ENCODE data around the gene RPRD2. TPM values are rescaled to one million over a fixed set of nuclear protein-coding genes. Genes with fewer than 3 reads are reported as not detected.

RPRD2 gene
- total and polyA plus RNA-seq, 2 experiments from 2014 or later = 16.8 to 20.4 TPM

GRCh38 chr1:150376110-150376509, 12.2 kb downstream of the RPRD2 start:
- DNase-seq (ENCODE audit: low spot score) (no peak), ATAC-seq (no peak)
- Histone ChIP-seq H3K27ac (ENCODE audit: low read depth) (no peak overlapping the region), H3K4me1 (ENCODE audit: insufficient read depth) (peaks cover 24% of the 10 kb centered on the region), H3K79me2 (replicated peaks; ENCODE audit: insufficient read depth) (peaks cover 100% of the 10 kb centered on the region), H3K4me2 (no peak overlapping the region), H3K4me3 (no peak overlapping the region), H3K36me3 (ENCODE audit: insufficient read depth) (no peaks in the 10 kb centered on the region), H2AFZ (no peak overlapping the region), H4K20me1 (replicated peaks; ENCODE audit: insufficient read depth) (peaks cover 56% of the 10 kb centered on the region; the same call in 1 of the 2 replicates), H3K9me2 (ENCODE audit: insufficient read depth) (no peaks in the 10 kb centered on the region), H3F3A (replicated peaks; ENCODE audit: low read depth) (no peaks in the 10 kb centered on the region), H3K27me3 (ENCODE audit: insufficient read depth) (no peaks in the 10 kb centered on the region)
- peaks cover 4% of the 10 kb centered on the region; the same call in 2 of the 3 replicates for H3K36me3 Mint-ChIP-seq (ENCODE audit: low read depth)
- no peak overlapping the region for H3K4me3 Mint-ChIP-seq
- H3K9me3 Mint-ChIP-seq = no peaks in the 10 kb centered on the region
- no peaks in the 10 kb centered on the region for H3K27me3 Mint-ChIP-seq (ENCODE audit: insufficient read depth, low read depth, poor library complexity)
- no peak overlapping the region for H3K27ac Mint-ChIP-seq
- TF ChIP-seq ZNF462 (CRISPR knock-in tag; IDR thresholded peaks at IDR 0.05) (no peak), REST (IDR thresholded peaks at IDR 0.05; ENCODE audit: unreplicated experiment) (no peak), CTCF (conservative IDR thresholded peaks at IDR 0.05; ENCODE audit: low read depth in 2 of 2) (no peak), EZH2phosphoT487 (IDR thresholded peaks at IDR 0.05; ENCODE audit: unreplicated experiment) (no peak), ZNF331 (CRISPR knock-in tag; IDR thresholded peaks at IDR 0.05; ENCODE audit: low read depth) (no peak), EZH2 (IDR thresholded peaks at IDR 0.05; ENCODE audit: low read depth, unreplicated experiment) (no peak), JUNB (IDR thresholded peaks at IDR 0.05; ENCODE audit: unreplicated experiment) (no peak), POLR2AphosphoS5 (IDR thresholded peaks at IDR 0.05; ENCODE audit: low read depth) (no peak), ZNF114 (CRISPR knock-in tag; IDR thresholded peaks at IDR 0.05) (no peak), NANOG (IDR thresholded peaks at IDR 0.05; ENCODE audit: borderline replicate concordance) (no peak), STAT1 (IDR thresholded peaks at IDR 0.05; ENCODE audit: unreplicated experiment) (no peak), CREB1 (CRISPR knock-in tag; IDR thresholded peaks at IDR 0.05; ENCODE audit: low read depth) (no peak), ETS1 (IDR thresholded peaks at IDR 0.05) (no peak)
- H3K4me1 Mint-ChIP-seq = peaks cover 27% of the 10 kb centered on the region
